Left colon (tissue), 2 donors: ENCODE data around the gene RBM20. TPM values are rescaled to one million over a fixed set of nuclear protein-coding genes. Genes with fewer than 3 reads are reported as not detected.
"Not testable (repeated sequence)": the region's sequence is repeated elsewhere in the genome, so short reads cannot be mapped to it uniquely, and the experiment has no call there.

Source experiments
- ATAC-seq: fragments of 200-7000 bp; cut with Tn5 transposase; one replicate; pipeline ENCODE4 v1.9.1; 2020; ENCODE audit warnings: mild to moderate bottlenecking, moderate library complexity
- DNase-seq, 2 donors: peaks; one replicate each; pipeline ENCODE4 v3.0.0-alpha.2; 2020
- intact Hi-C, 2 donors: fragments of 100-400 bp; cut with DNase I in 1 of 2; cut with micrococcal nuclease in 1 of 2; formaldehyde crosslinking; loops; one replicate each; pipeline versions ENCODE4 v1.11.2 to v1.14.0; 2022; cut with DNase I, micrococcal nuclease
- total RNA-seq, 2 donors: library from RNA; stranded (reverse); fragmentation: NEBNext Ultra II Directional; extraction: Animal tissue kit (Norgen Biotek cat#: 25700); gene quantifications; one replicate each; pipeline ENCODE4 v1.2.1, GENCODE V29; 2021
- donor health status: DM: no; HTN: no; CAD: no.
- donor health status: DM: yes; HTN: yes; CAD: no.

RBM20 gene
- total RNA-seq, 2 donors from 2014 or later = 0.92 to 1.9 TPM

GRCh38 chr10:110619514-110620397 lies 24.4 kb upstream of the RBM20 start:
- no peak for DNase-seq
- intact Hi-C loops = no loop called here
- ATAC-seq = no peak

- DNase-seq (no peak), ATAC-seq (no peak)
- intact Hi-C loops = no loop called here
Observed at GRCh38 chr10:110620398-110620719, 23.8 kb upstream of the RBM20 start.

- intact Hi-C loops, DNase-seq, ATAC-seq: not testable (repeated sequence)
Observed at GRCh38 chr10:110623316-110623715, 20.8 kb upstream of the RBM20 start.

GRCh38 chr10:110625356-110625894 lies 18.7 kb upstream of the RBM20 start:
- DNase-seq = peak in 1 of 2 donors; percentile 22
- peak; percentile 93 for ATAC-seq
- intact Hi-C loops = no loop called here

- DNase-seq (no peak), ATAC-seq (peak; percentile 57)
- intact Hi-C loops = no loop called here
Observed at GRCh38 chr10:110625951-110626855, 17.9 kb upstream of the RBM20 start.

- intact Hi-C loops = no loop called here
- ATAC-seq (no peak), DNase-seq (no peak)
Observed at GRCh38 chr10:110628161-110628560, 16.0 kb upstream of the RBM20 start.

- DNase-seq (no peak), ATAC-seq (peak; percentile 63)
- intact Hi-C loops = no loop called here
Observed at GRCh38 chr10:110629680-110630191, 14.4 kb upstream of the RBM20 start.

- intact Hi-C loops = no loop called here
- DNase-seq = no peak
- no peak for ATAC-seq
Observed at GRCh38 chr10:110631934-110632333, 12.2 kb upstream of the RBM20 start.

- intact Hi-C loops = no loop called here
- ATAC-seq (no peak), DNase-seq (no peak)
Observed at GRCh38 chr10:110632591-110633215, 11.4 kb upstream of the RBM20 start.

GRCh38 chr10:110634527-110635209 lies 9.5 kb upstream of the RBM20 start:
- intact Hi-C loops = no loop called here

GRCh38 chr10:110636572-110636931 lies 7.6 kb upstream of the RBM20 start:
- intact Hi-C loops = no loop called here
- no peak for ATAC-seq
- no peak for DNase-seq

More at GRCh38 chr10:110634527-110635209, 9.5 kb upstream of the RBM20 start:
- ATAC-seq = peak; percentile 88
- DNase-seq = peak; percentile 56 to 83

- intact Hi-C loops = no loop called here
- DNase-seq (no peak), ATAC-seq (no peak)
Observed at GRCh38 chr10:110636932-110637557, 7.1 kb upstream of the RBM20 start.

- DNase-seq (no peak), ATAC-seq (no peak)
- intact Hi-C loops = no loop called here
Observed at GRCh38 chr10:110637558-110638053, 6.5 kb upstream of the RBM20 start.

GRCh38 chr10:110638319-110638718 lies 5.8 kb upstream of the RBM20 start:
- DNase-seq (no peak), ATAC-seq (no peak)
- intact Hi-C loops = no loop called here

GRCh38 chr10:110639046-110639445 lies 5.1 kb upstream of the RBM20 start:
- intact Hi-C loops, ATAC-seq, DNase-seq: not testable (repeated sequence)

GRCh38 chr10:110639858-110640257 lies 4.3 kb upstream of the RBM20 start:
- ATAC-seq, intact Hi-C loops, DNase-seq: not testable (repeated sequence)

GRCh38 chr10:110641256-110641655 lies 2.9 kb upstream of the RBM20 start:
- intact Hi-C loops = no loop called here
- DNase-seq (no peak), ATAC-seq (peak; percentile 26)
